Peyer's patch (tissue), 4 donors: ENCODE measurements around the gene POLDIP3.

Source experiments
- POLR2A ChIP-seq, 2 donors: fragments of 450-650 bp; IDR thresholded peaks; one replicate each; pipeline ENCODE4 v1.5.1; 2017; ENCODE audit warnings: antibody characterized with exemption in 2 of 2, mild to moderate bottlenecking in 2 of 2, moderate library complexity in 2 of 2
- TF ChIP-seq, protein P1 (sequence below), 6 experiments: fragments of 450-650 bp in 4 of 6; fragments of 200-600 bp in 2 of 6; sonication (generic) in 1 of 6; IDR thresholded peaks; one replicate each; pipeline ENCODE4 v1.5.1; 2017 to 2019; ENCODE audit warnings: antibody characterized with exemption in 6 of 6, mild to moderate bottlenecking in 3 of 6, moderate library complexity in 1 of 6

- no peak for TF ChIP-seq POLR2A (IDR thresholded peaks at IDR 0.05)
- TF ChIP-seq, protein P1, sequence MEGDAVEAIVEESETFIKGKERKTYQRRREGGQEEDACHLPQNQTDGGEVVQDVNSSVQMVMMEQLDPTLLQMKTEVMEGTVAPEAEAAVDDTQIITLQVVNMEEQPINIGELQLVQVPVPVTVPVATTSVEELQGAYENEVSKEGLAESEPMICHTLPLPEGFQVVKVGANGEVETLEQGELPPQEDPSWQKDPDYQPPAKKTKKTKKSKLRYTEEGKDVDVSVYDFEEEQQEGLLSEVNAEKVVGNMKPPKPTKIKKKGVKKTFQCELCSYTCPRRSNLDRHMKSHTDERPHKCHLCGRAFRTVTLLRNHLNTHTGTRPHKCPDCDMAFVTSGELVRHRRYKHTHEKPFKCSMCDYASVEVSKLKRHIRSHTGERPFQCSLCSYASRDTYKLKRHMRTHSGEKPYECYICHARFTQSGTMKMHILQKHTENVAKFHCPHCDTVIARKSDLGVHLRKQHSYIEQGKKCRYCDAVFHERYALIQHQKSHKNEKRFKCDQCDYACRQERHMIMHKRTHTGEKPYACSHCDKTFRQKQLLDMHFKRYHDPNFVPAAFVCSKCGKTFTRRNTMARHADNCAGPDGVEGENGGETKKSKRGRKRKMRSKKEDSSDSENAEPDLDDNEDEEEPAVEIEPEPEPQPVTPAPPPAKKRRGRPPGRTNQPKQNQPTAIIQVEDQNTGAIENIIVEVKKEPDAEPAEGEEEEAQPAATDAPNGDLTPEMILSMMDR (IDR thresholded peaks at IDR 0.05), result no peak
These were observed 52.8 kb downstream of the POLDIP3 start for GRCh38 chr22:42561856-42562255.
